Measurements from ENCODE around the gene MRPS2. TPM values are rescaled to one million over a fixed set of nuclear protein-coding genes. Genes with fewer than 3 reads are reported as not detected.

Gene MRPS2
- total RNA-seq, 1 experiment from 2014 or later: 62.4 TPM

DNA sequence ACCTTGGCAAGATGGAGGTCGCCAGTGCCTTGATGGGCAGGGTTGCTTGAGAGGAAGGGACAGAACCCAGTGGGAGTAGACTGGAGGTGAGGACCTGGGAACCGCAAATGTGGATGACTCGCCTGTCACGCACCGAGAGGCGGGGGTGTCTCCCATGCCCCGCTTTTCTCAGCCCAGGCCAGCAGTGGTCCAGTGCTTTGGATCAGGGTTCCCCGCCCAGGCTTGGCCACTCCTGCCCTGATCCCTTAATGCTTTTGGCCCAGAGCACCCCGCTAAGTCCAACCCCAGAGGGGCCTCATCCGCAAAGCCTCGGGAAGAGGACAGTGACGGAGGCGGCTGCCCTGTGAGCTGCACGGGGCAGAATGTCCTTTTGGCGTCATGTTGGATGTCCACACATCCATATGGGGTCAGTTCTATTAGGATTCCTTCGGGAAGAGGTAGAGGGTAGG lies 2.4 kb downstream of the MRPS2 start:
- Histone ChIP-seq H3K4me3 (ENCODE audit: low read length) (no peak overlapping the region), H3K27me3 (ENCODE audit: low read length) (no peaks in the 10 kb centered on the region), H3K4me1 (ENCODE audit: insufficient read depth, low read length) (peaks cover 7% of the 10 kb centered on the region), H3K36me3 (ENCODE audit: low read depth, low read length) (peaks cover 6% of the 10 kb centered on the region; the same call in 1 of the 2 replicates), H3K9me3 (ENCODE audit: low read length) (no peaks in the 10 kb centered on the region), H4K20me1 (ENCODE audit: low read length) (no peaks in the 10 kb centered on the region), H2AFZ (ENCODE audit: low read length) (no peak overlapping the region), H3K4me2 (ENCODE audit: low read length) (no peak overlapping the region), H3F3A (ENCODE audit: low read length, unreplicated experiment) (no peaks in the 10 kb centered on the region), H3K79me2 (ENCODE audit: low read length) (peaks cover 22% of the 10 kb centered on the region), H3K9me2 (replicated peaks; ENCODE audit: low read length) (no peaks in the 10 kb centered on the region), H3K27ac (ENCODE audit: low read length) (no peak overlapping the region), H3K9ac (ENCODE audit: low read length) (no peak overlapping the region)
- TF ChIP-seq EZH2phosphoT487 (IDR thresholded peaks at IDR 0.05; ENCODE audit: borderline replicate concordance, low read length): no peak
- TF ChIP-seq CTCF (conservative IDR thresholded peaks at IDR 0.05; ENCODE audit: low read depth, low read length): no peak
- TF ChIP-seq EZH2 (IDR thresholded peaks at IDR 0.05; ENCODE audit: low read length, unreplicated experiment): no peak
- intact Hi-C loops (cut with micrococcal nuclease): no loop called here
- CTCF ChIA-PET: no interaction called here
- POLR2A ChIA-PET (ENCODE audit: unreplicated experiment): no interaction called here
- no TSS peak for BruUV-seq (replicated peaks)
- DNase-seq (no peak), ATAC-seq (no peak)

DNA sequence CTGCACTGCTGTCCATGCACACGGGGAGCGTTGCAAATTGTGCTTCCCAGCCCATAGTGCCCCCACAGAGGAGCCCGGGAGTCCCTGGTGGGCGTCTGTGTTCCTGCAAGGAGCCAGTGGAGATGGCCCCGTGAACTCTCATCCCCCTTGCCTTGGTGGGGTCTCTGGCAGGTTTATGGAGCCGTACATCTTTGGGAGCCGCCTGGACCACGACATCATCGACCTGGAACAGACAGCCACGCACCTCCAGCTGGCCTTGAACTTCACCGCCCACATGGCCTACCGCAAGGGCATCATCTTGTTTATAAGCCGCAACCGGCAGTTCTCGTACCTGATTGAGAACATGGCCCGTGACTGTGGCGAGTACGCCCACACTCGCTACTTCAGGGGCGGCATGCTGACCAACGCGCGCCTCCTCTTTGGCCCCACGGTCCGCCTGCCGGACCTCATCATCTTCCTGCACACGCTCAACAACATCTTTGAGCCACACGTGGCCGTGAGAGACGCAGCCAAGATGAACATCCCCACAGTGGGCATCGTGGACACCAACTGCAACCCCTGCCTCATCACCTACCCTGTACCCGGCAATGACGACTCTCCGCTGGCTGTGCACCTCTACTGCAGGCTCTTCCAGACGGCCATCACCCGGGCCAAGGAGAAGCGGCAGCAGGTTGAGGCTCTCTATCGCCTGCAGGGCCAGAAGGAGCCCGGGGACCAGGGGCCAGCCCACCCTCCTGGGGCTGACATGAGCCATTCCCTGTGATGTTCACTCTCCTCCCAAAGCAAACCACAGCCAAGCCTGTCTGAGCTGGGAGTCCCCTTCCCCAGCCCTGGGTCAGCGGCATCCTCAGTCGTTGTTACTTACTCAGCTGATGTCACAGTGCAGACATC lies 3.1 kb downstream of the MRPS2 start:
- Histone ChIP-seq H3K4me1 (ENCODE audit: insufficient read depth, low read length) (peaks cover 7% of the 10 kb centered on the region), H3K9me3 (ENCODE audit: low read length) (no peaks in the 10 kb centered on the region), H3K27ac (ENCODE audit: low read length) (no peak overlapping the region), H3F3A (ENCODE audit: low read length, unreplicated experiment) (no peaks in the 10 kb centered on the region), H3K27me3 (ENCODE audit: low read length) (no peaks in the 10 kb centered on the region), H3K9ac (ENCODE audit: low read length) (no peak overlapping the region), H3K4me2 (ENCODE audit: low read length) (no peak overlapping the region), H2AFZ (ENCODE audit: low read length) (no peak overlapping the region), H3K4me3 (ENCODE audit: low read length) (no peak overlapping the region), H3K9me2 (replicated peaks; ENCODE audit: low read length) (no peaks in the 10 kb centered on the region), H4K20me1 (ENCODE audit: low read length) (no peaks in the 10 kb centered on the region), H3K36me3 (ENCODE audit: low read depth, low read length) (peaks cover 6% of the 10 kb centered on the region; the same call in 1 of the 2 replicates), H3K79me2 (ENCODE audit: low read length) (peaks cover 22% of the 10 kb centered on the region)
- DNase-seq (no peak), ATAC-seq (no peak)
- TSS peak; percentile 7 for BruUV-seq (replicated peaks)
- intact Hi-C loops (cut with micrococcal nuclease): no loop called here
- ChIA-PET CTCF (no interaction called here), POLR2A (ENCODE audit: unreplicated experiment) (no interaction called here)
- no peak for TF ChIP-seq CTCF (conservative IDR thresholded peaks at IDR 0.05; ENCODE audit: low read depth, low read length)
